ENCODE data around the gene SLC9A1.

The SLC9A1 gene

DNA sequence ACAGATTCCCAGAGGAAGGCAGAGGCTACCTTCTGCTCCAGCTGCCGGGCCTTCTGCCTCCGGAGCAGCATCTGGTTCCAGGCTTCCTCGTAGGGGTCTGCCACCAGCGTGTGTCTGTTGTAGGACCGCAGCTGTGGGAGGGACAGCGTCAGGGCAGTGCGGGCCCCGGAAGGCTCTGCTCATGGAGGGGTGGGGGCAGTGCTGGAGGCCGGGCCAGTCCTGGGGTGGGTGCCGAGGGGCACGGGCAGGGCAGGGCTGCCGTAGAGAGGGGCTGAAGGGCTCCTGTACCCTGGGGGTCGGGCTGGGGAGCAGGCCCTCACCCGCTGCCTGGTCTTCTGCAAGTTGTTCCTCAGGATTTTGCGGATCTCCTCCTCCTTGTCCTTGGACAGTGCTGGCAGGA, 53.2 kb downstream of the SLC9A1 start:
- DNase-seq: no peak

- DNase-seq: no peak
Measured at GRCh38 chr1:27101054-27101491, 53.9 kb downstream of the SLC9A1 start.

DNA sequence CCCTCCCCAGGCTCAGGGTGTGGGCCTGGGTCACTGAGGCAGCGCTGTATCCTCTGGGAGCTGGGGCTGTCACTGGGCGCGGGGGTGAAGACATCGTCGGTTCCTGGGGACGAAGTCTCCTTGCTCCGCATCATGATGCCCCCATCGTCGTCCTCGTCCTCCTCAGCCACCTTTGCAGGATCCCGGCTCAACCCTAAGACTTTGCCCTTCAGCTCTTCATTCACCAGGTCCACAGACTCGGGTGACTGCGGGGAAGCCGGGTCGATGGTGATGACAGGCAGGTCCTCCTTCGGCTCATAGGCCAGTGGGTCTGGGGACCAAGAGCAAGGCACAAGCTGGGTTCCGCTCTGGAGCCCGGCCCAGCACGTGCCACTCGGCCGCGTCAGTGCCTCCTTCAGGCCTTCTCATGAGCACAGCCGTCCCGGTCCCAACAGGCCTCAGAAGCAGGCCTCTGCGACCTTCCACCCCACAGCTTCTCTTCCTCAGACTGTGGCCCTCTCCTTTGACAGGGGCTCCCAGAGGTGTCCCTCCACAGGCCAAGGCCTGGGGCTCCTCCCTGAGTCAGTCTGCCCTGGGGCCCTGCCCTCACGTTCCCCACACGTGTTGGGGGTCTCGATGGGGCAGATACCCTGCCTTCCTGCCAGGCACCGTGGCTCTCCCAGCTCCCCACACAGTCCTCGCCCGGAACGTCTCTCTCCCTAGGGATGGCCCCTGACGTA, 54.4 kb downstream of the SLC9A1 start:
- DNase-seq: no peak

DNA sequence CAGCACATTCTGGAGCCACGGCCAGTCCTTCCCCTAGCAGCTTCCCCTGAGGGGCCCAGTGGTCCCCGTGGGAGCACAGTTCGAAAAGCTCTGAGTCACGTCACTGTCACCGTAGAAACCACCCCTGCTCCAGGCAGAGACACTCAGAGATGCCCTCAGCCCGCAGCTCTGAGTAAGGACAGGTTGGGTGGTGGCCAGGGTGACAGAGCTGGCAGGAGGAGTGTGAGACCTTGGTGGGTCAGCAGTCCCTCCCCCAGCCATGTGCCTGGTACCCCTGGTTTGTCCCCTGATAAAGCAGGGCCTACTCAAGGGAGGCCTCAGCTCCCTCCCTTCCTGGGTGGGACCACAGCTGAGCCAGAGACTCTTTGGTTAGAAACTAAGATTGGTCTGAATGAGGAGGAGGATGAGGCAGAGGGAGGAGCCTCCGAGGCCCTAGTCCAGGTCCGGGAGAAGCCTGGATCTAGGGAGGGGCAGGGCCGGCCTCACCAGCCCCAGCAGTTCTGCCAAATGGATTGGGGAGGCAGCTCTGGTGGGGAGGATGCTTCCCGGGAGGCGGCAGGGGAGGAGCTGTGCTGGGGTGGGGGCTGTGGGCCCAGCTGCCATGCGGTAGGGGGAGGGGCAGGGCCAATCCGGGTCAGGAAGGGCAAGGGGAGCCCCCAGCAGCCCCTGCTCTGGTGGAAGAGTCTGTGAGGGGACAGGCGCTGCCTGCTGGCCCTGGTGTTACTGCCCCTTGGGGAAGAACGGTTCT, 55.2 kb downstream of the SLC9A1 start:
- peak; percentile 90 for DNase-seq

DNA sequence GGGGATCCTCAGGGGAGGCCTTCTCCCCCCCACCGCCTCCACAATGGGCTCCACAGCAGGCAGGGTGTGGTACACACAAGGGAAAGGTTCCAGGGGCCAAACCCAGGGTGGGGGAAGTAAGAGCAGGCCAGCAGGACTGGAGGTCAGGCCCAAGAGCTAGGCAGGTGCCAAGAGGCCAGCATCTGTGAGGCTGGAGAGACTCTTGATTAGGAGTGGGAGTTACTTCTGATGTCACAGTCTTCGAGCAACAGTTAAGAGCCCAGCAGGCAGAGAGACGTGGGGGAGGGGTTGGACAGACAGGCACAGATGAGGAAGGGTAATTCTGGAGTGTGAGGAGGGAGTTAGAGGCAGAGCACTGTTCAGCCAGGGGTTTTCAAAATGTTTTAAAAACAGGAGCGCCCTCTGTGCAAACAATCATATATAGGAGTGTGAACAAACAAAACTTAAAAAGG, 55.8 kb downstream of the SLC9A1 start:
- DNase-seq: no peak

DNA sequence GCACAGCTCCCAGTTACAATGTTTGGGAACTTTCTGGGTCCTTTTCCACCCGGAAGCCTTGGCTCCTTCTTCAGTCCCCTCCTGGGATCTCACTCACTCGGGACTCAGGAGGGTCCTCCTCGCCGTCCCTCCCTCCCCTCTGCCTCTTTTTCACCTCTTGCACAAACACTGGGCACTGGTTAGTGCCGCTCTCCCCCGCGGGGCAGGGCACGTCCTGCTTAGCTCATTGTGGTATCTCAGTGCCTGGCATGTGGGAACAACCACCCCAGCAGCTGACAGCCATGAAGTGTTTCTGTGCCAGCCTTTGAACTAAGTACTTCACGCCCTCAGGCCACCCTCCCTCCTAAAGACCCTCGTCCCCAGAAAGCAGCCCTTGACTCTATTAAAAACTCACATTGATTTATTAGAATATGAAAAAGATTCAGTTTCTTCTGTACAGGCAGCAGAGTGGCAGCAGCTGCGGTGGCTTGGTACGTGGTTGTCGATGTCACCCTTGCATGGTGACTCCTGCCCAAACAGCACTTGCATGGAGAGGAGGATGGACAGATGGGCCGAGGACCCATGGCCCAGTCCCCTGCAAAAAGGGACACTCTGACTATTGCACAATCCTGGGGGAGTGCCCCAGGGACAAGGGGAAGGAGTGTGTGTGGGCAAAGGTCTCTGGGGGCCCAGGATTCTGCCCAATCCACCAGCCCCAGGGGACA, 56.3 kb downstream of the SLC9A1 start:
- DNase-seq: no peak

GRCh38 chr1:27097484-27097917, 57.4 kb downstream of the SLC9A1 start:
- DNase-seq: peak; percentile 64

- DNase-seq: no peak
Measured at GRCh38 chr1:27095576-27095975, 59.3 kb downstream of the SLC9A1 start.

DNA sequence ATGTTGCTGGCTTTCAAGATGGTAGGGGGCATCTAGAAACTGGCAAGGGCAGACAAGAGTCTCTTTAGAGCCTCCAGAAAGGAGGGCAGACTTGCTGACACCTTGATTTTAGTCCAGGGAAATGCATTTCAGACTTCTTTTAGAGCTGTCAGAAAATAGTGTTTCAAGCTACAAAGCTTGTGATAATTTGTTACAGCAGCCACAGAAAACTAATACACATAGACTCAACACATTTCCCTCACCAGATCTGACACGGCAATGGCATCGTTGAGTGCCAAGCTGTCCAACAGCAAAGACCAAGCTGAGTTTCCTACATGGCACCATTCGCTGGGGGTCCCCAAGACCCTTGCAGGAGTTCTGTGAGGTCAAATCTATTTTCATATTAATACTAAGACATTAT, 62.0 kb downstream of the SLC9A1 start:
- DNase-seq: no peak

GRCh38 chr1:27090911-27091310, 64.0 kb downstream of the SLC9A1 start:
- DNase-seq: no peak

DNA sequence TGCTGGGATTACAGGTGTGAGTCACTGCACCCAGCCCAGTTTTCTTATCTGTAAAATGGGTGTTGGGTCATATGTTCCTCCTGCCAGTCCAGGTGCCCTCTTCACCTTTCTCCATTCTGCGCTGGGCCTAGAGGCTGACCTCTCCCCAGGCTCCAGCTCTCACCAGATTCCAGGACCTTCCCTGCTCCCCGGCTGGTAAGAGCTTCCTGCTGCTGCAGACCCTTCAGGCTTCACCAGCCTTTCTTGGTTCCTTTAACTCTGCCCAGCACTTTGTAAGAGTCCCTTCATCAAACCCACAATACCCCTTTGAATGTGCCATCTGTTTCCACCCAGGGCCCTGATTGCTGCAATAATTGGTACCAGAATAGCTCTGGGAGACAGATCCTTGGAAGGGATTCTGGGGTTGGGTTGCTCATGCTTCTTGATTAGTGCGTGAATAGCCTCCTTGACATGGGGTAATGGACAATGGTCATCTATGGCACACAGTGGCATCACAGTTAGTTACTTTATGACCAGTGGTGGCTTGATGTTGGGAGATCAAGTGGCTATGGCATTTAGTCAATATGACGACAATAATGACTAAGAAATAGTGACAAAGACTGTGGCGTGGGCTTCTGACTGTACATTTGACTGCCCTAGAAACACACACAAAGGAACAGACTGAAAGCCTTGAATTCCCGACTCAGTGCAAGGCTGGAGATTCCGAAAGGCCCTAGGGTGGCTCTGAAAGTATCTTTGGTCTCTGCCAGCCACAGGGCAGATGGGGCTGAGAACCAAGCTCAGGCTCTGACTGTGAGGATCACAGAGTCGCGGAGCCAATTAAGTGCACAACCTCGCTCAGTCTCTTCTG, 67.3 kb downstream of the SLC9A1 start:
- no peak for DNase-seq

- DNase-seq: no peak
Measured at GRCh38 chr1:27086628-27087027, 68.3 kb downstream of the SLC9A1 start.

DNA sequence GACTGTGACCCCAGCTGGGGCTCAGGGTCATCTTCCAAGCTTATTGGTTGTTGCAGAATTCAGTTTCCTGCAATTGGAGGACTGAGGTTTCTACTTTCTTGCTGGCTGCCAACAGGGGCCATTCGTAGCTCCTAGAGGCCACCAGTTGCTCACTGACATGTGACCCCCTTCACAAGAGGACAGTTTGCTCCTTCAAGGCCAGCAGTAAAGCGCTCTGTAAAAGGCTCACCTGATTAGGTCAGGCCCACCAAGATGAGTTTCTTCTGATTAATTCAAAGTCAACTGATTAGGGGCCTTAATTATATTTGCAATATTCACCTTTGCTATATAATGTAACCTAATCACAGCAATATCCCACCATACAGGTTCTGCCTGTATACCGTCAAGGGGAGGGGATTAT, 68.9 kb downstream of the SLC9A1 start:
- no peak for DNase-seq

DNA sequence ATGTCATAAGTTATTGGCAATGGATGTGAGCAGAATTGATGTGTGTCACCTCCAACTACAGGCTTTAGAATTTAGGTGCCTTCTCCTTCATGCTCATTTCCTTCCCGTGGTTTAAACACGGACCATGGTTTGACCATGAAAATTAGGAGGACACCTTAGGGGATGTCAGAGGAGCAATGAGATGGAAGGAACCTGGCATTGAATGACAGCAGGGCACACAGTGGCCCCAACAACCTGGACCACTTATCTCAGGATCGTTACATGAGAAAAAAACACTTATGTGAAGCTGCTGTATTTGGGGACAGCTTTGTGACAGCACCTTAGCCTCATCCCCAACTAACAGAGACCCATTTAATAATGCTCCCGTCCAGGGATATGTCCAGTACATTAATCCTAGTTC, 70.8 kb downstream of the SLC9A1 start:
- no peak for DNase-seq

DNA sequence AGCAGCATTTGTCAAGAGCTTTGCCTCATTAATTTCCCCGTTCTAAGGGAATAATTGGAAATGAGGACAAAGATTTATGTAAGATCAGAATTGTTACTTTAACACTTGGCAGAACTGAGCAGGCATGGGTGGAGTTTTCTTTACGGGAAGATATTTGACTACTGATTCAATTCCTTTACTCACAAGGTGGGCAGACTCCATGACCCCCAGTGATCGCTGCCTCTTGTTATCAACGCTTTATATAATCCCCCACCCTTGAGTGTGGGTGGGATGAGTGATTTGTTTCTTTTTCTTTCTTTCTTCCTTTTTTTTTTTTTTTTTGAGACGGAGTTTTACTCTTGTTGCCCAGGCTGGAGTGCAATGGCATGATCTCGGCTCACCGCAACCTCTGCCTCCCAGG, 77.0 kb downstream of the SLC9A1 start:
- no peak for DNase-seq

DNA sequence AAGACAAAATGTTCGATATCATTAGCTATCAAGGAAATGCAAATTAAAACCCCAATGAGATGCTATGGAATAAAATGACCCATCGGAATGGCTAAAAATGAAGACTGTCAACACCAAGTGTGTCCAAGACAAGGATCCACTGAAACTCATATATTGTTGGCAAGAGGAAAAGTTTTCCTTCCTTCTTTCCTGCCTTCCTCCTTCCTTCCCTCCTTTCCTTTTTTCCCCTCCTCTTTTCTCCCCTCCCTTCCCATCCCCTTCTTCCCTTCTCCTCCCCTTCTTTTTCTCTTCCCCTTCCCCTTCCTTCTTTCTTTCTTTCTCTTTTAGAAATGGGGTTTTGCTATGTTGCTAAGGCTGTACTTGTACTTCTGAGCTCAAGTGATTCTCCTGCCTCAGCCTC, 78.1 kb downstream of the SLC9A1 start:
- no peak for DNase-seq

DNA sequence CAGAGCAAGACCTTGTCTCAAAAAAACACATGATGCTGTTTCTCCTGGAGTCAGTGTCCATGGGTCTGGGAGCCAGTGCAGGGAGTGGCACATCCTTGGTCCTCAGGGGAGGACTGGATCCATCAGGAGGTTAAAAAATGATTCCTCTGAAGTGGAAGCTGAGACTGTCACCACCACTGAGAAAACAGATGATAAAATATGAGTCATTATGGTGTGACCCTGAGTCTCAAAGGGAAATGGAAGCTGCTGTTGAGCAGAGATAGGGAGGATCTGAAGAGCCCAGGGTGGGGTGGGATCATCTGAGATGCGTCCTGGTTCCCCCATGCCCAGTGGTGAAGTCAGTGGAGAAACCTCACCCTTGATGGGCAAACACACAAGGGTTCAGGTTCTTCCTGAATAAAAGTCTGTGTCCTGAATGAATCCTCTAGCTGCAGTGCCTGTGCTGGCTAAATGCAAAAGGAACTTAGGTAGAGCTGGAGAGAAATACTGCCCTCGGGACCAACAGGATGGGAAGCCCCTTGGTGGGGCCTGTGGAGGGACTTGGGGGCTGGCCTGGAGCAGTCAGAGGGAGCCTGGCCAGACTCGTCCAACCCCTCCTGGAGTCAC, 80.6 kb downstream of the SLC9A1 start:
- no peak for DNase-seq

DNA sequence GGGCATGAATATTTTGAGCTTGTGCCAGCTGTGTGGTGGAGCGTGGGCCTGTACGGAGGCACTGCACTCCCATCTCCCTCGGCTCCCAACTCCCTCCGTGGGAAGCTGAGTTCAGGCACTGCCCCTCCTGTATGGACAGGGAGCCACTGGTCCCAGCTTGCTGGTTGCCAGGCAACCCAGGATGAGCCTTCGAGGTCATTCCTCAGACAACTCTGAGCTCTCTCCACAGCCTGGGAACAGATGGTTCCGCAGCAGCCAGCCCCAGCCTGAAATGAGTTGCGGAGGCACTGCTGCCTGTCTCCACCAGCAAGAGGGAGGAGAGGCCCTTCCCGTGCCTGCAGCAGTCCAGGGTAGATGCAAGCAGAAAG, 83.9 kb downstream of the SLC9A1 start:
- DNase-seq: no peak

GRCh38 chr1:27070390-27071048, 84.4 kb downstream of the SLC9A1 start:
- no peak for DNase-seq

- DNase-seq: no peak
Measured at GRCh38 chr1:27068922-27069321, 86.0 kb downstream of the SLC9A1 start.

GRCh38 chr1:27065999-27066630, 88.8 kb downstream of the SLC9A1 start:
- DNase-seq: no peak
